COLO668 (cell line): ENCODE measurements around the gene SYNE3.

Experiments
- DNase-seq: peaks from one replicate; lab custom pipeline; 2025; ENCODE audit not compliant: unreplicated experiment; lab: John Stamatoyannopoulos, UW

The SYNE3 gene

GRCh38 chr14:95509495-95509894 lies 7.0 kb downstream of the SYNE3 start:
- no peak for DNase-seq

GRCh38 chr14:95508377-95508776 lies 8.1 kb downstream of the SYNE3 start:
- no peak for DNase-seq

- DNase-seq = no peak
Observed at GRCh38 chr14:95507701-95508103, 8.7 kb downstream of the SYNE3 start.

- DNase-seq = no peak
Observed at GRCh38 chr14:95507174-95507573, 9.3 kb downstream of the SYNE3 start.

- no peak for DNase-seq
Observed at GRCh38 chr14:95505030-95505589, 11.3 kb downstream of the SYNE3 start.

- DNase-seq = no peak
Observed at GRCh38 chr14:95504135-95505029, 12.1 kb downstream of the SYNE3 start.

GRCh38 chr14:95503365-95504134 lies 12.9 kb downstream of the SYNE3 start:
- DNase-seq = no peak

GRCh38 chr14:95502381-95502950 lies 14.0 kb downstream of the SYNE3 start:
- no peak for DNase-seq

GRCh38 chr14:95500772-95501401 lies 15.6 kb downstream of the SYNE3 start:
- no peak for DNase-seq

- no peak for DNase-seq
Observed at GRCh38 chr14:95500201-95500681, 16.2 kb downstream of the SYNE3 start.

GRCh38 chr14:95499354-95499750 lies 17.1 kb downstream of the SYNE3 start:
- DNase-seq = no peak

GRCh38 chr14:95498622-95499353 lies 17.7 kb downstream of the SYNE3 start:
- no peak for DNase-seq

- DNase-seq = no peak
Observed at GRCh38 chr14:95497561-95498011, 18.9 kb downstream of the SYNE3 start.

- DNase-seq = no peak
Observed at GRCh38 chr14:95496690-95497259, 19.7 kb downstream of the SYNE3 start.

GRCh38 chr14:95496111-95496681 lies 20.3 kb downstream of the SYNE3 start:
- no peak for DNase-seq

- DNase-seq = no peak
Observed at GRCh38 chr14:95495538-95496025, 20.9 kb downstream of the SYNE3 start.

GRCh38 chr14:95495076-95495475 lies 21.4 kb downstream of the SYNE3 start:
- DNase-seq = no peak

GRCh38 chr14:95494456-95494855 lies 22.0 kb downstream of the SYNE3 start:
- no peak for DNase-seq

- no peak for DNase-seq
Observed at GRCh38 chr14:95493976-95494375, 22.5 kb downstream of the SYNE3 start.
